GM12891 (cell line): ENCODE measurements around the gene PPP1R7.

Experiments
- PAX5 ChIP-seq: IDR thresholded peaks from 2 replicates; pipeline ENCODE4 v1.6.1; 2011; ENCODE audit warnings: low read length, moderate library complexity, mild to moderate bottlenecking; ENCODE audit not compliant: insufficient read depth, severe bottlenecking
- POLR2A ChIP-seq: IDR thresholded peaks from 2 replicates; pipeline ENCODE4 v1.6.1; 2011; ENCODE audit warnings: low read depth, low read length, control low read depth
- POLR2AphosphoS5 ChIP-seq: IDR thresholded peaks from 2 replicates; pipeline ENCODE4 v1.6.1; 2011; ENCODE audit warnings: low read depth, low read length, control low read depth
- POU2F2 ChIP-seq: IDR thresholded peaks from 2 replicates; pipeline ENCODE4 v1.6.1; 2011; ENCODE audit warnings: low read depth, mild to moderate bottlenecking, control low read depth, low read length, moderate library complexity
- TAF1 ChIP-seq: IDR thresholded peaks from 2 replicates; pipeline ENCODE4 v1.6.1; 2011; ENCODE audit warnings: low read depth, low read length, control low read depth

- TF ChIP-seq POLR2A: no peak
- no peak for TF ChIP-seq POLR2AphosphoS5
- no peak for TF ChIP-seq PAX5
- no peak for TF ChIP-seq TAF1
- TF ChIP-seq POU2F2: no peak
Measured at GRCh38 chr2:241151934-241152660, 1.8 kb downstream of the PPP1R7 start.
